HT1080 (cell line): Measurements from ENCODE around the gene PRKCB. TPM values are rescaled to one million over a fixed set of nuclear protein-coding genes. Genes with fewer than 3 reads are reported as not detected.
"Not testable (repeated sequence)": the region's sequence is repeated elsewhere in the genome, so short reads cannot be mapped to it uniquely, and the experiment has no call there.

Experiments used
- DNase-seq: peaks from one replicate; pipeline ENCODE4 v3.0.0-alpha.2; 2015; ENCODE audit warnings: low read depth
- total RNA-seq: library from RNA; depleted of rRNA; stranded (reverse); fragments of >200 nt; shearing (Covaris generic); gene quantifications from 2 replicates; pipeline ENCODE4 v1.2.3, GENCODE V29; 2014

The PRKCB gene
- total RNA-seq, 1 experiment from 2014 or later = not detected

- DNase-seq = no peak
Observed at GRCh38 chr16:23999663-24000062, 163.9 kb downstream of the PRKCB start.

GRCh38 chr16:24001710-24002109, 165.9 kb downstream of the PRKCB start:
- DNase-seq = no peak

GRCh38 chr16:24002619-24003018, 166.8 kb downstream of the PRKCB start:
- no peak for DNase-seq

GRCh38 chr16:24005577-24005976, 169.8 kb downstream of the PRKCB start:
- DNase-seq = no peak

GRCh38 chr16:24007391-24007790, 171.6 kb downstream of the PRKCB start:
- DNase-seq = no peak

- no peak for DNase-seq
Observed at GRCh38 chr16:24007934-24008333, 172.2 kb downstream of the PRKCB start.

- no peak for DNase-seq
Observed at GRCh38 chr16:24009098-24009497, 173.3 kb downstream of the PRKCB start.

GRCh38 chr16:24009955-24010354, 174.2 kb downstream of the PRKCB start:
- DNase-seq = no peak

- peak; percentile 27 for DNase-seq
Observed at GRCh38 chr16:24010440-24011089, 174.8 kb downstream of the PRKCB start.

- no peak for DNase-seq
Observed at GRCh38 chr16:24011237-24011636, 175.5 kb downstream of the PRKCB start.

- no peak for DNase-seq
Observed at GRCh38 chr16:24013054-24013636, 177.4 kb downstream of the PRKCB start.

GRCh38 chr16:24013864-24014645, 178.3 kb downstream of the PRKCB start:
- DNase-seq = no peak

- DNase-seq = not testable (repeated sequence)
Observed at GRCh38 chr16:24014955-24015354, 179.2 kb downstream of the PRKCB start.

GRCh38 chr16:24015923-24016322, 180.1 kb downstream of the PRKCB start:
- no peak for DNase-seq

GRCh38 chr16:24018485-24018884, 182.7 kb downstream of the PRKCB start:
- DNase-seq = no peak

GRCh38 chr16:24022797-24023196, 187.0 kb downstream of the PRKCB start:
- DNase-seq = no peak

- DNase-seq = no peak
Observed at GRCh38 chr16:24023621-24024020, 187.8 kb downstream of the PRKCB start.

- DNase-seq = no peak
Observed at GRCh38 chr16:24024971-24025370, 189.2 kb downstream of the PRKCB start.

GRCh38 chr16:24027466-24027865, 191.7 kb downstream of the PRKCB start:
- no peak for DNase-seq

- not testable (repeated sequence) for DNase-seq
Observed at GRCh38 chr16:24029841-24030240, 194.1 kb downstream of the PRKCB start.

GRCh38 chr16:24035127-24035842, 199.5 kb downstream of the PRKCB start:
- DNase-seq = no peak

- DNase-seq = no peak
Observed at GRCh38 chr16:24036038-24036543, 200.3 kb downstream of the PRKCB start.
